Epithelial cell of proximal tubule (primary cell): ENCODE data around the gene PTPN13. TPM values are rescaled to one million over a fixed set of nuclear protein-coding genes. Genes with fewer than 3 reads are reported as not detected.

Experiments used
- DNase-seq: peaks from one replicate; pipeline ENCODE4 v3.0.0-alpha.2; 2011; ENCODE audit warnings: low read depth
- H3K4me3 ChIP-seq: 2 replicates; pipeline ENCODE4 v1.5.1; 2011; ENCODE audit warnings: low read depth, mild to moderate bottlenecking, low read length
- total RNA-seq: library from RNA; depleted of rRNA; stranded (reverse); fragments of >200 nt; gene quantifications from 2 replicates; pipeline ENCODE4 v1.2.3, GENCODE V29; 2015
- TF ChIP-seq, protein P1 (sequence below): conservative IDR thresholded peaks from 2 replicates; pipeline ENCODE4 v1.5.1; 2012; ENCODE audit warnings: low read depth, mild to moderate bottlenecking, low read length

Gene PTPN13
- total RNA-seq, 1 donor from 2014 or later = 19.8 TPM

GRCh38 chr4:86657910-86658309 is 63.8 kb downstream of the PTPN13 start:
- DNase-seq = no peak
- TF ChIP-seq, protein P1, sequence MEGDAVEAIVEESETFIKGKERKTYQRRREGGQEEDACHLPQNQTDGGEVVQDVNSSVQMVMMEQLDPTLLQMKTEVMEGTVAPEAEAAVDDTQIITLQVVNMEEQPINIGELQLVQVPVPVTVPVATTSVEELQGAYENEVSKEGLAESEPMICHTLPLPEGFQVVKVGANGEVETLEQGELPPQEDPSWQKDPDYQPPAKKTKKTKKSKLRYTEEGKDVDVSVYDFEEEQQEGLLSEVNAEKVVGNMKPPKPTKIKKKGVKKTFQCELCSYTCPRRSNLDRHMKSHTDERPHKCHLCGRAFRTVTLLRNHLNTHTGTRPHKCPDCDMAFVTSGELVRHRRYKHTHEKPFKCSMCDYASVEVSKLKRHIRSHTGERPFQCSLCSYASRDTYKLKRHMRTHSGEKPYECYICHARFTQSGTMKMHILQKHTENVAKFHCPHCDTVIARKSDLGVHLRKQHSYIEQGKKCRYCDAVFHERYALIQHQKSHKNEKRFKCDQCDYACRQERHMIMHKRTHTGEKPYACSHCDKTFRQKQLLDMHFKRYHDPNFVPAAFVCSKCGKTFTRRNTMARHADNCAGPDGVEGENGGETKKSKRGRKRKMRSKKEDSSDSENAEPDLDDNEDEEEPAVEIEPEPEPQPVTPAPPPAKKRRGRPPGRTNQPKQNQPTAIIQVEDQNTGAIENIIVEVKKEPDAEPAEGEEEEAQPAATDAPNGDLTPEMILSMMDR = no peak
- H3K4me3 ChIP-seq = no peak overlapping the region

DNA sequence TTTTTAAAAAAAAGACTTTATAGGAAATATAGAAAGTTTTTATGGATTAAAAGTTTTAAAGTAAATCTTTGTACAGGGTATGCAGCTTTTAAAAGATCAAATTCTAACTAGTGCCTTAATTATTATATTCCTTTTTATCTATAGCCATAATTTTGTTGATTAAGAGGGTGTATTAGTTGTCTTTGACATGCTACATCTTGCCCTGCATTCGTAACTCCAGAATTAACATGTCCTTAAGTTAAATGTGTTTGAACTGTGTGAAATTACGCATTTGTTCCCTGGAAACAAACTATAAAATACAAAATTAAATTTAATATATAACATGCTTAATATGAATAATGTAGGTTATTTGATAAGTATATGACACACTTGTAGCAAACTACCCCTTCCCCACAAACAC is 66.3 kb downstream of the PTPN13 start:
- DNase-seq = no peak
- H3K4me3 ChIP-seq = no peak overlapping the region
- TF ChIP-seq, protein P1 = no peak

DNA sequence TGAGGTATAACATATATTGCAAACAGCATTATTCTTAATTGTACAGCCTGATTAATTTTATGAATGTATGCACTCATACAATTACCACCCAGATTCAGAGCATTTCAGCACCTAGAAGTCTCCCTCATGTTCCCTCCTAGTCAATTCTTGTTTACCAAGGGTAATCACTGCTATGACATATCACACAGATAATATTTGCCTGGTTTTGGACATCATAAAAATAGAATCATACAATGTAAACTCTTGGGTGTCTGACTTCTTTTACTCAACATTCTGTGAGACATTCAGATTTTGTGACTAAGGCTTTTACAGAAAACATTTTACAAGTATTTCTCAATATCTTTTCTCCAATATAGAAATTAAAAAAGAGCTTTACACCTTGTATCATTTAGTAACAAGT is 66.9 kb downstream of the PTPN13 start:
- no peak for DNase-seq
- TF ChIP-seq, protein P1 = no peak
- H3K4me3 ChIP-seq = no peak overlapping the region

GRCh38 chr4:86661418-86661817 is 67.3 kb downstream of the PTPN13 start:
- DNase-seq = no peak
- TF ChIP-seq, protein P1 = no peak
- H3K4me3 ChIP-seq = no peak overlapping the region

DNA sequence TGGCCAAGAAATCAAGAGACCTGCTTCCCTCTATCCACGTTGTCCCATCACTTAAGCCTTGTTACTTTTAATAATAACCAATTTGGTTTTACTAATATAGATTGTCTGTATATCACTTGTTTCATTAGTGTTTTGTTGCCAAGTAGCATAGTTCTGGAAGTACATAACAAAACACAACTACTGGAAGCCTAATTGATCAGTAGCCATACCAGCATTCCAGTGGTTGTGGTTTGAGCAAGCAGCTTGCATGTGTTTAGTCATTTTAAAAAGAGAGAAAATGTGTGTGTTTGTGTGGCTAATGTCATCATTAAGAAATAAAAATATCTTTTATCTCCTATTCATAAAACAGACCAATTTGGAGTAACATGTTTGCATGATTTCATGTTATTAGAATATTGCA is 70.8 kb downstream of the PTPN13 start:
- TF ChIP-seq, protein P1 = no peak
- H3K4me3 ChIP-seq = no peak overlapping the region
- peak; percentile 79 for DNase-seq

DNA sequence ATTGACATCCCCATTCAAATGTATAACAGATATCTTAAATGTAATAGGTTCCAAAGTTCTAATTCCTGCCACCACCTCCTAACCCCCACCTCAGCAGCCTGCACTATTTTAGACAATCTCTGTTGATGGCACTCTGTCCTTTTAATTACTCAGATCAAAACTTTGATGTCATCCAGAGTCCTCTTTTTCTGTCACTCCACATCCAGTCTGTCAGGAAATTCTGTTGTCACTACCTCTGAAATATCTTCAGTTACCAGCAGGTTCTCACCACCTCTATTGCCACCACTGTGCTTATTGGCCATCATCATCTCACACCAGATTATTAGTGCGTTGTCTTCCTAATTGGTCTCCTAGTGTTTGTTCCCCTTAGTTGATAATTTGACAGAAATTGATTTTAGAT is 76.2 kb downstream of the PTPN13 start:
- TF ChIP-seq, protein P1 = no peak
- no peak for DNase-seq
- no peak overlapping the region for H3K4me3 ChIP-seq

DNA sequence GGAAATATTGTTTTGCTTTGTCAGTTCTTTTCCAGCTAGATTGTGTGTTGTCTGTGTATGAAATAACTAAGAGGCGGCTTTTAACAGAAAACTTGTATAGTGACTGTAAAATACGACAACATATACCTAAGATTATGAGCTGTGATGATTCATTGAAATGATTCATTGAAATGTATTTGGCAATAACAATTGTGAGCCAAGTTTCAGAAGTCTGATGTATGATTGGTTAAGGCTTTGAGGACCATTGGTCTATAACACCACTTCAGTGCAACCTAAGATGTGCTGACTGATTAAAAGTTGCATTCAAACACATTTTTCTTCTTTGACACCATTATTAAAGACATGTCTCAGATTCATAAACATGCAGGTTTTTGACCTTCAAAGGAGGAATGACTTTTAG is 76.6 kb downstream of the PTPN13 start:
- no peak overlapping the region for H3K4me3 ChIP-seq
- TF ChIP-seq, protein P1 = no peak
- DNase-seq = no peak
